OCI-LY1 (cell line): ENCODE measurements around the gene RHAG.

Experiments
- H2AFZ ChIP-seq: fragments of 200-600 bp; sonication (generic), shearing (Covaris generic); 2 replicates; pipeline ENCODE4 v1.6.0; 2014; ENCODE audit warnings: antibody characterized with exemption, mild to moderate bottlenecking, low read length
- H3F3A ChIP-seq: fragments of 200-600 bp; sonication (generic), shearing (Covaris generic); 2 replicates; pipeline ENCODE4 v1.6.0; 2014; ENCODE audit warnings: mild to moderate bottlenecking, antibody characterized with exemption, low read length, moderate library complexity; ENCODE audit not compliant: insufficient read depth
- H3K27ac ChIP-seq: fragments of 200-600 bp; sonication (generic); 2 replicates; pipeline ENCODE4 v1.5.1; 2014; ENCODE audit warnings: low read length, mixed run types, mild to moderate bottlenecking, low read depth; ENCODE audit not compliant: poor library complexity, severe bottlenecking
- H3K27me3 ChIP-seq: fragments of 200-600 bp; sonication (generic); 2 replicates; pipeline ENCODE4 v1.6.0; 2014; ENCODE audit warnings: antibody characterized with exemption, mild to moderate bottlenecking, low read length, moderate library complexity; ENCODE audit not compliant: insufficient read depth
- H3K36me3 ChIP-seq: fragments of 200-600 bp; sonication (generic); 2 replicates; pipeline ENCODE4 v1.6.1; 2014; ENCODE audit warnings: mild to moderate bottlenecking, antibody characterized with exemption, low read length, moderate library complexity, mixed read lengths; ENCODE audit not compliant: insufficient read depth
- H3K4me1 ChIP-seq: fragments of 200-600 bp; sonication (generic); 2 replicates; pipeline ENCODE4 v1.5.1; 2014; ENCODE audit warnings: mild to moderate bottlenecking, low read length, moderate library complexity; ENCODE audit not compliant: insufficient read depth, severe bottlenecking
- H3K4me2 ChIP-seq: fragments of 200-600 bp; sonication (generic), shearing (Covaris generic); 2 replicates; pipeline ENCODE4 v1.6.1; 2014; ENCODE audit warnings: low read length
- H3K4me3 ChIP-seq: fragments of 200-600 bp; sonication (generic); 2 replicates; pipeline ENCODE4 v1.5.1; 2014; ENCODE audit warnings: low read length, low read depth, mild to moderate bottlenecking, mixed read lengths; ENCODE audit not compliant: poor library complexity, severe bottlenecking
- H3K79me2 ChIP-seq: fragments of 200-600 bp; shearing (Covaris generic); 2 replicates; pipeline ENCODE4 v1.6.1; 2016; ENCODE audit warnings: mixed run types, low read length, mixed read lengths; ENCODE audit not compliant: insufficient read depth
- H3K9ac ChIP-seq: fragments of 200-600 bp; sonication (generic), shearing (Covaris generic); 2 replicates; pipeline ENCODE4 v1.6.1; 2014; ENCODE audit warnings: mild to moderate bottlenecking, low read length, mixed read lengths
- H3K9me2 ChIP-seq: fragments of 200-600 bp; sonication (generic), shearing (Covaris generic); 2 replicates; pipeline ENCODE4 v1.6.1; 2014; ENCODE audit warnings: low read depth, mild to moderate bottlenecking, low read length, mixed read lengths
- H3K9me3 ChIP-seq: fragments of 200-600 bp; shearing (Covaris generic); 2 replicates; pipeline ENCODE4 v1.6.1; 2014; ENCODE audit warnings: low read length, mixed read lengths
- H4K20me1 ChIP-seq: fragments of 200-600 bp; sonication (generic), shearing (Covaris generic); 2 replicates; pipeline ENCODE4 v1.6.0; 2016; ENCODE audit warnings: mild to moderate bottlenecking, low read length; ENCODE audit not compliant: insufficient read depth
- EZH2 ChIP-seq: fragments of 200-600 bp; sonication (generic), shearing (Covaris generic); IDR thresholded peaks from 2 replicates; pipeline ENCODE4 v1.8.0; 2017; ENCODE audit warnings: borderline replicate concordance, mixed run types, mild to moderate bottlenecking, antibody characterized with exemption, low read length, moderate library complexity, mixed read lengths
- TF ChIP-seq, protein P1 (sequence below): fragments of 200-600 bp; sonication (generic), shearing (Covaris generic); IDR thresholded peaks from 2 replicates; pipeline ENCODE4 v1.5.1; 2017; ENCODE audit warnings: mild to moderate bottlenecking, antibody characterized with exemption, low read length, moderate library complexity, mixed read lengths

Gene RHAG

DNA sequence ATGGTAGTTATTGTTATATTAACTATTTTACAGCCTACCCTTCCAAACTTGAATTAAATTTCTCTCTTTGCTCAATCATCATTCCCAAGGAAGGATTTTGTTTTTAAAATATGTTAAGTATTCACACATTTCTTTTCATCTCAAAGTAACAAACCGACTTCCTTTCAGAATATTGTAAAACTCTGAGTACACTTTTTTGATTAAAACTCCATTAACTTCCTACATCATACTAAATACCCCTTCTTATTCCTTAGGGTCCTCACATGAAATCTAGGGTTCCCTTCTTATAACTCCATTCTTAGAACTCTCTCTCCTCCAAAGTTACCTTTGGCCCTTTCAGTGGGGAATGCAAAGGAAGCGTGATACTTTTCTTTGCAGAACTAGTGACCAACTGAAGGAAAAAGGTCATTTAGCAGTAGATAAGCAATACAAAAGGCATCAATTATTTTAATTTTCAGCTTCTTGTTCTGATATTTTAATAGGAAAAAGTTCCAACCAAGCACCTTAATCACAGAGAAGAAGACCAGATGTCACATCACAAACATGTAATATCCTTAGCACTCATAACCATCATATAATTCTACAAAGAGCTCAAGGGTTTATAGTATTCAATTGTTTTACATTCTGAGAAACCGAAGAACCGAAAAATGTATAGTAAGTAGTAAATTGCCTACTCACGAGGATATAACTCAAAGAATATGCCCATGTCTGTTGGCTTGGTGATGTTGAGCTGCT is 494 bp downstream of the RHAG start:
- no peak for TF ChIP-seq EZH2
- TF ChIP-seq, protein P1, sequence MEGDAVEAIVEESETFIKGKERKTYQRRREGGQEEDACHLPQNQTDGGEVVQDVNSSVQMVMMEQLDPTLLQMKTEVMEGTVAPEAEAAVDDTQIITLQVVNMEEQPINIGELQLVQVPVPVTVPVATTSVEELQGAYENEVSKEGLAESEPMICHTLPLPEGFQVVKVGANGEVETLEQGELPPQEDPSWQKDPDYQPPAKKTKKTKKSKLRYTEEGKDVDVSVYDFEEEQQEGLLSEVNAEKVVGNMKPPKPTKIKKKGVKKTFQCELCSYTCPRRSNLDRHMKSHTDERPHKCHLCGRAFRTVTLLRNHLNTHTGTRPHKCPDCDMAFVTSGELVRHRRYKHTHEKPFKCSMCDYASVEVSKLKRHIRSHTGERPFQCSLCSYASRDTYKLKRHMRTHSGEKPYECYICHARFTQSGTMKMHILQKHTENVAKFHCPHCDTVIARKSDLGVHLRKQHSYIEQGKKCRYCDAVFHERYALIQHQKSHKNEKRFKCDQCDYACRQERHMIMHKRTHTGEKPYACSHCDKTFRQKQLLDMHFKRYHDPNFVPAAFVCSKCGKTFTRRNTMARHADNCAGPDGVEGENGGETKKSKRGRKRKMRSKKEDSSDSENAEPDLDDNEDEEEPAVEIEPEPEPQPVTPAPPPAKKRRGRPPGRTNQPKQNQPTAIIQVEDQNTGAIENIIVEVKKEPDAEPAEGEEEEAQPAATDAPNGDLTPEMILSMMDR, result no peak
- Histone ChIP-seq H3K27ac (no peak overlapping the region), H3K9ac (no peak overlapping the region), H3K9me2 (no peaks in the 10 kb centered on the region), H3K36me3 (no peaks in the 10 kb centered on the region), H3K4me3 (no peak overlapping the region), H3K4me2 (no peak overlapping the region), H3K27me3 (no peaks in the 10 kb centered on the region), H3K79me2 (no peaks in the 10 kb centered on the region), H4K20me1 (no peaks in the 10 kb centered on the region), H2AFZ (no peak overlapping the region), H3F3A (no peaks in the 10 kb centered on the region), H3K9me3 (no peaks in the 10 kb centered on the region), H3K4me1 (no peaks in the 10 kb centered on the region)

- Histone ChIP-seq H2AFZ (no peak overlapping the region), H4K20me1 (no peaks in the 10 kb centered on the region), H3K4me1 (no peaks in the 10 kb centered on the region), H3K4me3 (no peak overlapping the region), H3K4me2 (no peak overlapping the region), H3K9me3 (no peaks in the 10 kb centered on the region), H3K27ac (no peak overlapping the region), H3K79me2 (no peaks in the 10 kb centered on the region), H3F3A (no peaks in the 10 kb centered on the region), H3K9me2 (no peaks in the 10 kb centered on the region), H3K27me3 (no peaks in the 10 kb centered on the region), H3K36me3 (no peaks in the 10 kb centered on the region), H3K9ac (no peak overlapping the region)
- TF ChIP-seq EZH2, result no peak
Measured at GRCh38 chr6:49635480-49635879, 1.2 kb downstream of the RHAG start.

DNA sequence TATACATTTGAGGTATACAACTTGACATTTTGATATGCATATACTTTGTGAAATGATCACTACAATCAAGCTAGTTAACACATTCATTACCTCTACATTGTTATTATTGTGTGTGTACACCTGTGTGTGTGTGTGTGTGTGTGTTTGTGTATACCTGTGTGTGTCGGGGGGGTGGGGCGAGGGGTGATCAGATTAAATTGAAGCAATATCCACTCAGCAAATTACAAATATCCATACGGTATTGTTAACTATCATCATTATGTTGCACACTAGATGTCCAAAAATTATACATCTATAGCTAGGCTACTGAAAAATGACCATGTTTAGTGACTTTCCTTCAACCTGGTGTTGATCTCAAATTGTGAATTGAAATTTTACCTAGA is 1.8 kb downstream of the RHAG start:
- no peak overlapping the region for H3K27ac ChIP-seq
- H3K36me3 ChIP-seq, result no peaks in the 10 kb centered on the region
- no peaks in the 10 kb centered on the region for H3K79me2 ChIP-seq
- no peak overlapping the region for H2AFZ ChIP-seq
- no peaks in the 10 kb centered on the region for H3K9me3 ChIP-seq
- no peaks in the 10 kb centered on the region for H3K27me3 ChIP-seq
- no peak overlapping the region for H3K4me2 ChIP-seq
- no peak overlapping the region for H3K4me3 ChIP-seq
- H3K9me2 ChIP-seq, result no peaks in the 10 kb centered on the region
- H4K20me1 ChIP-seq, result no peaks in the 10 kb centered on the region
- no peaks in the 10 kb centered on the region for H3K4me1 ChIP-seq
- no peaks in the 10 kb centered on the region for H3F3A ChIP-seq
- H3K9ac ChIP-seq, result no peak overlapping the region
- TF ChIP-seq, protein P1, result no peak
